Peyer's patch (tissue), 4 donors: Measurements from ENCODE around the gene COL20A1.

Experiments
- POLR2A ChIP-seq, 2 donors: fragments of 450-650 bp; IDR thresholded peaks; one replicate each; pipeline ENCODE4 v1.5.1; 2017; ENCODE audit warnings: antibody characterized with exemption in 2 of 2, mild to moderate bottlenecking in 2 of 2, moderate library complexity in 2 of 2
- TF ChIP-seq, protein P1 (sequence below), 6 experiments: fragments of 450-650 bp in 4 of 6; fragments of 200-600 bp in 2 of 6; sonication (generic) in 1 of 6; IDR thresholded peaks; one replicate each; pipeline ENCODE4 v1.5.1; 2017 to 2019; ENCODE audit warnings: antibody characterized with exemption in 6 of 6, mild to moderate bottlenecking in 3 of 6, moderate library complexity in 1 of 6

DNA sequence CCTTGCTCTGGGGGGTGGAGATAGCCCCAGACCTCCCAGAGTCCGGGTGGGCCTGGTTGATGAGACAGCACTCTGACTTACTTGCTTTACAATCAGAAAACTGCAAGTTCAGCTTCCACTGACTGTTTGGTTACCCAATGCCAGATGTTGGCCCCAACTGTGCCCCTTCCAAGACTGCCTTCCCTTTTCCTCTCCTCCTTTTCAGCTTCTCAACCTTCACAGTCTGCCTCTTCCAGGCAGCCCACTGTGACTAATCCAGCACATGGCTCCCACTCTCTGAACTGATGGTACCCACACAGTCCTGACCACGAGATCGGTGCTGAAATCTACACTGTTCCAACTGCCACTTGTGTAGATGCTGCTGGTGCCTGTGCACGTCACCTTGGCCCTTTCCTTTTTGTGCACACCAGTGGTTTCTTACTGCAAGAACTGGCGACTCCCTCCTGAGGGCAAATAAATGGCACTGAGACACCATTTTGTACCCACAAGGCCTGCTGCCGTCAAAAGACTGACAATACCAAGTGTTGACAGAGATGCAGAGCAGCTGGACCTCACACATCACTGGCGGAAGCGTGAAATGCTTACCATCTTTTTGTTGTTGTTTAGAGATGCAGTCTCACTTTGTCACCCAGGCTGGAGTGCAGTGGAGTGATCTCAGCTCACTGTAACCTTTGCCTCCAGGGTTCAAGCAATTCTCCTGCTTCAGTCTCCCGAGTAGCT, 22.2 kb upstream of the COL20A1 start:
- TF ChIP-seq POLR2A (IDR thresholded peaks at IDR 0.05): no peak
- TF ChIP-seq, protein P1, sequence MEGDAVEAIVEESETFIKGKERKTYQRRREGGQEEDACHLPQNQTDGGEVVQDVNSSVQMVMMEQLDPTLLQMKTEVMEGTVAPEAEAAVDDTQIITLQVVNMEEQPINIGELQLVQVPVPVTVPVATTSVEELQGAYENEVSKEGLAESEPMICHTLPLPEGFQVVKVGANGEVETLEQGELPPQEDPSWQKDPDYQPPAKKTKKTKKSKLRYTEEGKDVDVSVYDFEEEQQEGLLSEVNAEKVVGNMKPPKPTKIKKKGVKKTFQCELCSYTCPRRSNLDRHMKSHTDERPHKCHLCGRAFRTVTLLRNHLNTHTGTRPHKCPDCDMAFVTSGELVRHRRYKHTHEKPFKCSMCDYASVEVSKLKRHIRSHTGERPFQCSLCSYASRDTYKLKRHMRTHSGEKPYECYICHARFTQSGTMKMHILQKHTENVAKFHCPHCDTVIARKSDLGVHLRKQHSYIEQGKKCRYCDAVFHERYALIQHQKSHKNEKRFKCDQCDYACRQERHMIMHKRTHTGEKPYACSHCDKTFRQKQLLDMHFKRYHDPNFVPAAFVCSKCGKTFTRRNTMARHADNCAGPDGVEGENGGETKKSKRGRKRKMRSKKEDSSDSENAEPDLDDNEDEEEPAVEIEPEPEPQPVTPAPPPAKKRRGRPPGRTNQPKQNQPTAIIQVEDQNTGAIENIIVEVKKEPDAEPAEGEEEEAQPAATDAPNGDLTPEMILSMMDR (IDR thresholded peaks at IDR 0.05): no peak
